HuH-7 (cell line): Measurements from ENCODE around the gene SRPK2.
"Not testable (repeated sequence)": the region's sequence is repeated elsewhere in the genome, so short reads cannot be mapped to it uniquely, and the experiment has no call there.

Experiments
- DNase-seq: peaks from one replicate; pipeline ENCODE4 v3.0.0; 2011; ENCODE audit warnings: low spot score

SRPK2 gene

GRCh38 chr7:105376908-105377533 is 11.7 kb downstream of the SRPK2 start:
- no peak for DNase-seq

- DNase-seq: no peak
Measured at GRCh38 chr7:105369944-105370343, 18.8 kb downstream of the SRPK2 start.

- no peak for DNase-seq
Measured at GRCh38 chr7:105367458-105367857, 21.3 kb downstream of the SRPK2 start.

- no peak for DNase-seq
Measured at GRCh38 chr7:105365541-105366534, 22.9 kb downstream of the SRPK2 start.

- no peak for DNase-seq
Measured at GRCh38 chr7:105364684-105365083, 24.0 kb downstream of the SRPK2 start.

- DNase-seq: not testable (repeated sequence)
Measured at GRCh38 chr7:105363657-105364056, 25.1 kb downstream of the SRPK2 start.

GRCh38 chr7:105362685-105363084 is 26.0 kb downstream of the SRPK2 start:
- not testable (repeated sequence) for DNase-seq

- DNase-seq: not testable (repeated sequence)
Measured at GRCh38 chr7:105361995-105362394, 26.7 kb downstream of the SRPK2 start.

- DNase-seq: not testable (repeated sequence)
Measured at GRCh38 chr7:105360149-105360548, 28.6 kb downstream of the SRPK2 start.

- DNase-seq: no peak
Measured at GRCh38 chr7:105355701-105356100, 33.0 kb downstream of the SRPK2 start.

- DNase-seq: no peak
Measured at GRCh38 chr7:105354383-105354782, 34.3 kb downstream of the SRPK2 start.

- DNase-seq: no peak
Measured at GRCh38 chr7:105353752-105354328, 34.9 kb downstream of the SRPK2 start.

- DNase-seq: no peak
Measured at GRCh38 chr7:105352901-105353668, 35.6 kb downstream of the SRPK2 start.

GRCh38 chr7:105352018-105352612 is 36.6 kb downstream of the SRPK2 start:
- no peak for DNase-seq

GRCh38 chr7:105350906-105351305 is 37.8 kb downstream of the SRPK2 start:
- DNase-seq: no peak

- DNase-seq: not testable (repeated sequence)
Measured at GRCh38 chr7:105348177-105348576, 40.5 kb downstream of the SRPK2 start.

GRCh38 chr7:105346593-105347322 is 42.0 kb downstream of the SRPK2 start:
- DNase-seq: no peak

GRCh38 chr7:105346138-105346537 is 42.6 kb downstream of the SRPK2 start:
- DNase-seq: no peak

- DNase-seq: no peak
Measured at GRCh38 chr7:105345725-105346124, 43.0 kb downstream of the SRPK2 start.

- no peak for DNase-seq
Measured at GRCh38 chr7:105345003-105345402, 43.7 kb downstream of the SRPK2 start.
